GM23248 (cell line): Measurements from ENCODE around the gene CTSO.

ENCODE experiments used
- EZH2 ChIP-seq: fragments of 200-600 bp; sonication (generic); IDR thresholded peaks from 2 replicates; pipeline ENCODE4 v1.6.1; 2018; ENCODE audit warnings: antibody characterized with exemption, mild to moderate bottlenecking; ENCODE audit not compliant: insufficient read depth, poor library complexity, severe bottlenecking
- EZH2phosphoT487 ChIP-seq: fragments of 200-600 bp; sonication (generic); IDR thresholded peaks from 2 replicates; pipeline ENCODE4 v1.6.1; 2018; ENCODE audit warnings: antibody characterized with exemption, moderate library complexity, mild to moderate bottlenecking, low read depth; ENCODE audit not compliant: insufficient read depth

DNA sequence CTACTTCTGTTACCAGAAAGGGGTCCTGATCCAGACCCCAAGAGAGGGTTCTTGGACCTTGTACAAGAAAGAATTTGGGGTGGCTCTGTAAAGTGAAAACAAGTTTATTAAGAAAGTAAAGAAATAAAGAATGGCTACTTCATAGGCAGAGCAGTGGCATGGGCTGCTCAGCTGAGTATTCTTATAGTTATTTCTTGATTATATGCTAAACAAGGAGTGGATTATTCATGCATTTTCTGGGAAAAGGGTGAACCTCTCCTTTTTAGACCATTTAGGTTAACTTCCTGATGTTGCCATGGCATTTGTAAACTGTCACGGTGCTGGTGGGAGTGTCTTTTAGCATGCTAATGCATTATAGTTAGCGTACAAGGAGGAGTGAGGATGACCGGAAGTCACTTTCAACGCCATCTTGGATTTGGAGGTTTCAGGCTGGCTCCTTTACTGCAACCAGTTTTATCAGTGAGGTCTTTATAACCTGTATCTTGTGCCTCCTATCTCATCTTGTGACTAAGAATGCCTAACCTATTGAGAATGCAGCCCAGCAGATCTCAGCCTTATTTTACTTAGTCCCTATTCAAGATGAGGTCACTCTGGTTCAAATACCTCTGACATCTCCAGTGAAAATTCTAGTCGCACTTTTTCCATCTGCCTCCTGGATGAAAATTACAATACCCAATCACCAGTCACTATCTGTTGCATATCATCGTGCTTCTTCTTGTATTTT, 65.7 kb downstream of the CTSO start:
- TF ChIP-seq EZH2 (no peak), EZH2phosphoT487 (no peak)
